Measurements from ENCODE around the gene GRIK4. TPM values are rescaled to one million over a fixed set of nuclear protein-coding genes. Genes with fewer than 3 reads are reported as not detected.

Gene GRIK4
- total and polyA plus RNA-seq, 2 of the 4 experiments (the other 2 are of a cell fraction), result 0.18 to 0.38 TPM

DNA sequence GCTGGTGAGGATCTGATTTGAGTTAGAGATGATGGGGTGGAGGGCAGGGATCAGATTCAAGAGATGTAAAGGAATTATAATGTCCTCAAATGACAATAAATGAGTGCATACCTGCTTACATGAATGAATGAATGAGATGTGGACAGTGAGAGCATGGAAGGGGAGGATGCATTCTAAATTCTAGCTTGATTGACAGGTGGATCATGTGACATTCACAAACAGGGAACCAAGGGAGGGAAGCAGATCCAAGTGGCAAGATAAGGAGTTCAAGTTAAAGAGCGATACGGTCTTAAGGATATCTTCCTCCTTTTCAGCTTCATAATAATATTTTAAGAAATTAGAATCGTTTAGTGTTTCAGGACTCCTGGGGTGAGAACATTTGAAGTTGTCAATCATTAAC lies 341.9 kb downstream of the GRIK4 start:
- no peak overlapping the region for H3K14ac ChIP-seq (replicated peaks; ENCODE audit: low read depth, low read length)
- in situ Hi-C loops (cut with MboI; ENCODE audit: low sequenced_read_pairs), result no loop called here

More for the DNA sequence above, 341.9 kb downstream of the GRIK4 start:
- Histone ChIP-seq H2AK9ac (replicated peaks; ENCODE audit: low read depth, low read length, poor library complexity) (no peak overlapping the region), H3K9me3 (ENCODE audit: control insufficient read depth, insufficient read depth, low read length) (no peaks in the 10 kb centered on the region), H3K18ac (ENCODE audit: low read depth, low read length) (no peak overlapping the region), H2BK20ac (ENCODE audit: low read depth, low read length) (no peak overlapping the region), H2BK120ac (ENCODE audit: low read depth, low read length) (no peak overlapping the region), H2AK5ac (ENCODE audit: low read depth, low read length) (no peak overlapping the region), H3K27ac (ENCODE audit: insufficient read depth, low read length) (no peak overlapping the region), H3K56ac (ENCODE audit: extremely low read depth, insufficient read depth, low read length) (no peak overlapping the region), H3K79me1 (ENCODE audit: low read depth in 1 of 2, low read length in 2 of 2) (no peaks in the 10 kb centered on the region), H3K27me3 (ENCODE audit: control insufficient read depth, insufficient read depth, low read length) (peaks cover 3% of the 10 kb centered on the region), H4K8ac (ENCODE audit: low read depth in 2 of 2, low read length in 2 of 2) (no peak overlapping the region), H3K36me3 (ENCODE audit: control insufficient read depth, insufficient read depth, low read length) (no peaks in the 10 kb centered on the region), H2BK15ac (ENCODE audit: low read depth, low read length) (no peak overlapping the region), H2BK5ac (ENCODE audit: low read depth, low read length, poor library complexity, severe bottlenecking) (no peak overlapping the region), H3K4me1 (ENCODE audit: control insufficient read depth, insufficient read depth, low read length) (no peaks in the 10 kb centered on the region), H4K20me1 (ENCODE audit: insufficient read depth, low read length) (no peaks in the 10 kb centered on the region), H3K4me3 (ENCODE audit: insufficient read depth, low read depth, low read length) (no peak overlapping the region), H4K5ac (ENCODE audit: low read depth, low read length) (no peak overlapping the region), H3K4ac (ENCODE audit: low read depth, low read length) (no peak overlapping the region), H3K23ac (ENCODE audit: low read depth, low read length) (no peak overlapping the region), H3K9me1 (ENCODE audit: insufficient read depth, low read length) (no peaks in the 10 kb centered on the region), H3K4me2 (ENCODE audit: low read depth, low read length) (no peak overlapping the region), H3K9ac (ENCODE audit: low read depth, low read length) (no peak overlapping the region), H4K91ac (ENCODE audit: insufficient read depth, low read depth, low read length) (no peak overlapping the region), H2AFZ (replicated peaks; ENCODE audit: low read length, poor library complexity) (no peak overlapping the region)
- ATAC-seq (ENCODE audit: low read depth) (no peak), DNase-seq (no peak)
- ChIA-PET POLR2A (ENCODE audit: unreplicated experiment) (no interaction called here), CTCF (no interaction called here)
- no TSS peak for BruUV-seq (replicated peaks)
- WGBS, 2 experiments (ENCODE audit: extremely low coverage in 2 of 2, insufficient read length in 1 of 2), result no CpG with 5 or more reads among the region's 3 CpGs
- dilution Hi-C loops (cut with HindIII; ENCODE audit: low sequenced_read_pairs, unreplicated experiment) (no loop called here), intact Hi-C loops (cut with micrococcal nuclease) (no loop called here)
- TF ChIP-seq MAZ (IDR thresholded peaks at IDR 0.05; ENCODE audit: borderline replicate concordance, low read depth, low read length) (no peak), NFE2L2 (IDR thresholded peaks at IDR 0.05; ENCODE audit: low read depth, low read length) (no peak), RFX5 (IDR thresholded peaks at IDR 0.05; ENCODE audit: low read depth, low read length) (no peak), MXI1 (IDR thresholded peaks at IDR 0.05; ENCODE audit: borderline replicate concordance, low read depth, low read length) (no peak), CEBPB (IDR thresholded peaks at IDR 0.05; ENCODE audit: low read depth, low read length) (no peak), BHLHE40 (IDR thresholded peaks at IDR 0.05; ENCODE audit: low read depth, low read length) (no peak), SMC3 (IDR thresholded peaks at IDR 0.05; ENCODE audit: low read depth, low read length) (no peak), RAD21 (IDR thresholded peaks at IDR 0.05; ENCODE audit: low read length) (no peak), RCOR1 (IDR thresholded peaks at IDR 0.05; ENCODE audit: insufficient replicate concordance, low read length) (no peak), CTCF (conservative IDR thresholded peaks at IDR 0.05; ENCODE audit: low read depth, low read length) (no peak), POLR2A (IDR thresholded peaks at IDR 0.05; ENCODE audit: low read depth, low read length) (no peak), MAFK (IDR thresholded peaks at IDR 0.05; ENCODE audit: low read depth, low read length) (no peak), CHD1 (IDR thresholded peaks at IDR 0.05; ENCODE audit: low read depth, low read length) (no peak), FOS (IDR thresholded peaks at IDR 0.05; ENCODE audit: low read depth, low read length) (no peak)
- TF ChIP-seq, protein P1, sequence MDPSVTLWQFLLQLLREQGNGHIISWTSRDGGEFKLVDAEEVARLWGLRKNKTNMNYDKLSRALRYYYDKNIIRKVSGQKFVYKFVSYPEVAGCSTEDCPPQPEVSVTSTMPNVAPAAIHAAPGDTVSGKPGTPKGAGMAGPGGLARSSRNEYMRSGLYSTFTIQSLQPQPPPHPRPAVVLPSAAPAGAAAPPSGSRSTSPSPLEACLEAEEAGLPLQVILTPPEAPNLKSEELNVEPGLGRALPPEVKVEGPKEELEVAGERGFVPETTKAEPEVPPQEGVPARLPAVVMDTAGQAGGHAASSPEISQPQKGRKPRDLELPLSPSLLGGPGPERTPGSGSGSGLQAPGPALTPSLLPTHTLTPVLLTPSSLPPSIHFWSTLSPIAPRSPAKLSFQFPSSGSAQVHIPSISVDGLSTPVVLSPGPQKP (IDR thresholded peaks at IDR 0.05; ENCODE audit: borderline replicate concordance, low read depth, low read length), result no peak
- TF ChIP-seq, protein P2, sequence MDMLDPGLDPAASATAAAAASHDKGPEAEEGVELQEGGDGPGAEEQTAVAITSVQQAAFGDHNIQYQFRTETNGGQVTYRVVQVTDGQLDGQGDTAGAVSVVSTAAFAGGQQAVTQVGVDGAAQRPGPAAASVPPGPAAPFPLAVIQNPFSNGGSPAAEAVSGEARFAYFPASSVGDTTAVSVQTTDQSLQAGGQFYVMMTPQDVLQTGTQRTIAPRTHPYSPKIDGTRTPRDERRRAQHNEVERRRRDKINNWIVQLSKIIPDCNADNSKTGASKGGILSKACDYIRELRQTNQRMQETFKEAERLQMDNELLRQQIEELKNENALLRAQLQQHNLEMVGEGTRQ (IDR thresholded peaks at IDR 0.05; ENCODE audit: low read depth, low read length), result no peak
